ENCODE measurements around the gene OR14J1. TPM values are rescaled to one million over a fixed set of nuclear protein-coding genes. Genes with fewer than 3 reads are reported as not detected.
"Not testable (repeated sequence)": the region's sequence is repeated elsewhere in the genome, so short reads cannot be mapped to it uniquely, and the experiment has no call there.

Gene OR14J1, protein sequence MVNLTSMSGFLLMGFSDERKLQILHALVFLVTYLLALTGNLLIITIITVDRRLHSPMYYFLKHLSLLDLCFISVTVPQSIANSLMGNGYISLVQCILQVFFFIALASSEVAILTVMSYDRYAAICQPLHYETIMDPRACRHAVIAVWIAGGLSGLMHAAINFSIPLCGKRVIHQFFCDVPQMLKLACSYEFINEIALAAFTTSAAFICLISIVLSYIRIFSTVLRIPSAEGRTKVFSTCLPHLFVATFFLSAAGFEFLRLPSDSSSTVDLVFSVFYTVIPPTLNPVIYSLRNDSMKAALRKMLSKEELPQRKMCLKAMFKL
- total RNA-seq, result not detected

DNA sequence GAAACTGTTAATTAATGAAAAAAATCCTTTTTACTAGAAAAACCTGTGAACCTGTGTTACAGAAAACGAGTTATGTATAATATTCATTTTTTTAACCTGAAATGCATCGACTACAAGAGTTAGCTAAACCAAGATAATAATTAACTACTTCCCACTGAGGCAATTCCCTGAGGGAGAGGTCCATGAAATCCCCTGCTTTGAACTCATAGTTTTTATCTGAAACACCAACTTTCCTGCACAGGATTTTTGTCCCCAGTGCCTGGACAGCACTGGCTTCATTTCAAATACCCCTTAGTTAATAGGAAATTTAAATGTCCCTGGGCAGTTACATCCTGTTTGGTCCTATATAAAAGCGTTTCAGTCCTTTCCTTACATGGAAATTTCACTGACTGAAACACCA lies at the start of gene OR14J1:
Gene OR14J1, plus strand, starts transcription at position 386 of the 400 bp plus-strand sequence. CDS start 4,989 bp downstream, outside the sequence.
- no peaks in the 10 kb centered on the region for H3K9me3 Mint-ChIP-seq
- intact Hi-C loops (cut with micrococcal nuclease), result no loop called here
- CTCF ChIA-PET, result no interaction called here
- no peak within 1 kb of the TSS for H3K4me3 Mint-ChIP-seq
- no peak for DNase-seq
- no peak within 1 kb of the TSS for H3K27ac Mint-ChIP-seq
- H3K27me3 Mint-ChIP-seq (ENCODE audit: low read depth), result peaks cover 26% of the 10 kb centered on the region
- H3K4me1 Mint-ChIP-seq (ENCODE audit: low read depth), result no peaks in the 10 kb centered on the region
- no peaks in the 10 kb centered on the region for H3K36me3 Mint-ChIP-seq (ENCODE audit: low read depth)

DNA sequence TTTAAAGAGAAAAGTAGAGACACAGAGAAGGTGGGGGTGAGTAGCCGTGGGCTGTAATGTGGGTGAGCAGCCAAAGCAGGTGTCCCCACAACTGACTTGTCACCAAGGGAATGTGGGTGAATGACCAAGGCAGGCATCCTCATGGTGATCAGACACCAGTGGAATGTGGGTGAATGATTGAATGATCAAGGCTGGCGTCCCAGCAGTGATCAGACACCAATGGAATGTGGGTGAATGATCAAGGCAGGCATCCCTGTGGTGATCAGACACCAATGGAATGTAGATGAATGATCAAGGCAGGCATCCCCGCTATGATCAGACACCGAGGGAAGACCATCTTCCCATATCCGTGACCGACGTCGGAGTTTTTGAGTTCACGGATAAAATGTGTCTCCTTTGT lies 49.8 kb upstream of the OR14J1 start:
- Mint-ChIP-seq H3K4me1 (ENCODE audit: low read depth) (peaks cover 5% of the 10 kb centered on the region), H3K27ac (no peak overlapping the region), H3K36me3 (ENCODE audit: low read depth) (no peaks in the 10 kb centered on the region), H3K4me3 (no peak overlapping the region), H3K9me3 (peaks cover 17% of the 10 kb centered on the region), H3K27me3 (ENCODE audit: low read depth) (peaks cover 32% of the 10 kb centered on the region)
- CTCF ChIA-PET, result no interaction called here
- no peak for DNase-seq
- intact Hi-C loops (cut with micrococcal nuclease), result no loop called here

DNA sequence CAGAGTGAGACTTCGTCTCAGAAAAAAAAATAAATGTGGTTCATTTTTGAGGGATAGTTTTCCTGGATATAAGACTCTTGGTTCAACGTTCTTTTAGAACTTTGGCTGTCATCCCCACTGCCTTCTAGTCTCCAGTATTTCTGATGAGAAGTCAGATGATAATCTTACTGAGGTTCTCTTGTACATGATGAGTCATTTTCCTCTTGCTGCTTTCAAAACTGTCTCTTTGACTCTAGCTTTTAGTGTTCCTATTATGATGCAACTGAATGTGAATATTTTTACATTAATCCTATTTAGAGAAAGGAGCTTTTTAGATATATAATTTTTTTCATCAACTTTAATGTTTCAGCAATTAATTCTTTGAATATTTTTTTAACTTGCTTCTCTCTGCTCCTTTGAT lies 46.0 kb upstream of the OR14J1 start:
- Mint-ChIP-seq H3K27ac (no peak overlapping the region), H3K4me3 (no peak overlapping the region)
- intact Hi-C loops (cut with micrococcal nuclease), result no loop called here

DNA sequence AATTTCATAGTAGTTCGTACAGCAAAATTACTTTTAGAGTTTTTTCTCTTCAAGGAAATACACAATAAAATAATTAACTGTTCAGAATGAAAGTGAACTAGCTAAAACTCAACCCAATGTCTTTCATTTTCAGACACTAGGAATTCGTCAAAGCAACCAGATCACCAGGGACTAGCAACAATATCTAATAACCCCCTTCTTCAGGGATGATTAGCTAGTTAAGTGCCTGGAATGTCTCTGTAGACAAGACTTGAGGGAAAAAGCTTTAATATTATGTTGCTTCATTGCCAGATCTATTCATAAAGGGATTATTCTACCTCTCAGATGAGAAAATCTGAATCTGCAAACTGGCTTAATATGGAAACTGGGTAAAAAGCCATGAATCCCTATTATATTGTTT lies 41.8 kb upstream of the OR14J1 start:
- CTCF ChIA-PET, result interaction anchor here (0.6 kb wide), 1 partner anchor 444 kb away, joined by 3 read pairs; no protein-coding TSS in a partner anchor
- peaks cover 11% of the 10 kb centered on the region for H3K9me3 Mint-ChIP-seq
- H3K4me1 Mint-ChIP-seq (ENCODE audit: low read depth), result peaks cover 5% of the 10 kb centered on the region
- no peak overlapping the region for H3K4me3 Mint-ChIP-seq
- intact Hi-C loops (cut with micrococcal nuclease), result no loop called here
- peaks cover 16% of the 10 kb centered on the region for H3K27me3 Mint-ChIP-seq (ENCODE audit: low read depth)
- H3K36me3 Mint-ChIP-seq (ENCODE audit: low read depth), result no peaks in the 10 kb centered on the region
- DNase-seq, result no peak
- no peak overlapping the region for H3K27ac Mint-ChIP-seq

More for the DNA sequence above, 46.0 kb upstream of the OR14J1 start:
- Mint-ChIP-seq H3K9me3 (peaks cover 17% of the 10 kb centered on the region), H3K27me3 (ENCODE audit: low read depth) (peaks cover 18% of the 10 kb centered on the region), H3K36me3 (ENCODE audit: low read depth) (no peaks in the 10 kb centered on the region), H3K4me1 (ENCODE audit: low read depth) (peaks cover 5% of the 10 kb centered on the region)
- CTCF ChIA-PET, result no interaction called here
- no peak for DNase-seq

DNA sequence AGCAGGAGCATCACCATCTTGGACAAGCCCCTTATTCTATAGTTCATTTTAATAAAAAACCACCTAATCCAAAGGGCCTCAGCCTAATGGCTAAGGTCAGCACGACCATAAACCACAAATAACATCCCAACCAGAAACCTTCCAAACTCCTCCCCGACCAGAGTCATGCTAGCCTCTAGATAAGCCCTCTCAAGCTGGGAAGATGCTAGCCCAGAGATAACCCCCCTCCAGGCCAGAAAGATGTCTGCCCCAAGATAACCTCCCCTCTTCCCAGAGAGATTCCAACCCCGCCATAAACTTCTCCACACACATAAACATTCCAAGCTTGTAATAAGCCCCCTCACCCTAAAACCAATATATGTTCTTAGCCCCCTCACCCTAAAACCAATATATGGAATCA lies 38.5 kb upstream of the OR14J1 start:
- H3K4me3 Mint-ChIP-seq, result no peak overlapping the region
- no peaks in the 10 kb centered on the region for H3K4me1 Mint-ChIP-seq (ENCODE audit: low read depth)
- H3K9me3 Mint-ChIP-seq, result peaks cover 2% of the 10 kb centered on the region
- H3K27ac Mint-ChIP-seq, result no peak overlapping the region
- H3K27me3 Mint-ChIP-seq (ENCODE audit: low read depth), result peaks cover 23% of the 10 kb centered on the region
- intact Hi-C loops (cut with micrococcal nuclease), result no loop called here
- H3K36me3 Mint-ChIP-seq (ENCODE audit: low read depth), result no peaks in the 10 kb centered on the region
- DNase-seq, result no peak
- CTCF ChIA-PET, result no interaction called here

DNA sequence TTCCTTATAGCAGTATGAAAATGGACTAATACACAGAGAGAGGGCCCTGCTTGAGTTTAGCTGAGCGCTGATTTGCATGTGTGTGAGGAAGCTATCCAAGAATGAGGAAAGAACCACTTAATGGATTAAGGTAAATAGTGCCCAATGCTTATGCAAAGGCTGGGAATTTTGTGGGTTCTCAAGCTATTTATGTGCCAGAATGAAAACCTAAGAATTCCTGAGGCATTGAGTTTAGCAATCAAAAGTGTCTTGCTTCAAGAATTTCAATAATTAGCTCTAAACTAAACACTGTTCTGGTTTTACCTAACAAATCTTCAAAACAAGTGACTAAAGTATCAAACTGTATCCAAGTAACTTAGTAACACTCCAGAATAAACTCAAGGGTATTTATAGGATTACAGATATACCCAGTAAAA lies 7.0 kb upstream of the OR14J1 start:
- intact Hi-C loops (cut with micrococcal nuclease), result no loop called here
- no peak for DNase-seq
- no peak overlapping the region for H3K4me3 Mint-ChIP-seq
- no peaks in the 10 kb centered on the region for H3K36me3 Mint-ChIP-seq (ENCODE audit: low read depth)
- no peak overlapping the region for H3K27ac Mint-ChIP-seq
- no peaks in the 10 kb centered on the region for H3K9me3 Mint-ChIP-seq
- no peaks in the 10 kb centered on the region for H3K4me1 Mint-ChIP-seq (ENCODE audit: low read depth)
- peaks cover 22% of the 10 kb centered on the region for H3K27me3 Mint-ChIP-seq (ENCODE audit: low read depth)
- CTCF ChIA-PET, result no interaction called here

DNA sequence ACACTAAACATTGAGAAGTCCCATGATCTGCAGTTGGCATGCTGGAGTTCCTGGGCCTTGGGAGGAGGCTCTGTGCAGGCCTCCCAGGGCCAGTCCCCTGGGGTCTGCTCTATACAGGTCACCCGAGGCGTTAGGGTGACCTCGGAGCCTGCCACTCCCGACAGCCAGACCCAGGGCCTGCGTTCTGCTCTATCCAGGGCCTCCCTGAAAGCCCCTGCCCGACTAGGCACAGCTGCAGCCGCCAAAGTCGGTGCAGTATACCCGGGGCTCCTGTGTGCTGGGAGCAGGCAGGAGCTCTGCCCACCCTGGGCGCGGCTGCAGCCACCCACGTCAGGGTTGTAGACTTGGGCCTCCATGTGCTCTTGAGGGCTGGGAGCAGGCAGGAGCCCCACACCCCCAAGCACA lies 6.3 kb upstream of the OR14J1 start:
- no peak overlapping the region for H3K27ac Mint-ChIP-seq
- H3K9me3 Mint-ChIP-seq, result no peaks in the 10 kb centered on the region
- H3K27me3 Mint-ChIP-seq (ENCODE audit: low read depth), result peaks cover 22% of the 10 kb centered on the region
- H3K4me1 Mint-ChIP-seq (ENCODE audit: low read depth), result no peaks in the 10 kb centered on the region
- H3K36me3 Mint-ChIP-seq (ENCODE audit: low read depth), result no peaks in the 10 kb centered on the region
- no peak overlapping the region for H3K4me3 Mint-ChIP-seq
- intact Hi-C loops (cut with micrococcal nuclease), result no loop called here
- no peak for DNase-seq
- CTCF ChIA-PET, result no interaction called here

DNA sequence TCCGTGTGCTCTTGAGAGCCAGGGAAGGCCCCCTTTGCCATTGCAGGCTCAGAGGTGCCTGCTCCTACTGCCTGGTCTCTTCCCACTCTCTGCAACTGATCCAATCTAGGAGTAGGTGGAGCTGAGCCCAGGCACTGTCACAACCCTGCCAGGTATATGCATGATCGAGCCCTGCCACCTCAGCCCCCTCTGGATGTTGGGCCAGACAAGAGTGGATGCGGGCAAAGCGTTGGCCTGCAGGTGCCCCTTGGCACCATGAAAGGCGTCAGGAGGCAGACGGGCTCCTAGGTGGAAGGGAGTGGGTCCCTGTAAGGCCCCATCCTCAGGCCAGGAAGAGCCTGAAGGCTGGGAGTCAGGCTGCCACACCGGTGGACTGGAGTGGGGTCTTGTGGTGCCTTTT lies 5.9 kb upstream of the OR14J1 start:
- peaks cover 20% of the 10 kb centered on the region for H3K27me3 Mint-ChIP-seq (ENCODE audit: low read depth)
- no peak for DNase-seq
- intact Hi-C loops (cut with micrococcal nuclease), result no loop called here
- no peaks in the 10 kb centered on the region for H3K9me3 Mint-ChIP-seq
- CTCF ChIA-PET, result no interaction called here
- H3K36me3 Mint-ChIP-seq (ENCODE audit: low read depth), result no peaks in the 10 kb centered on the region
- H3K4me1 Mint-ChIP-seq (ENCODE audit: low read depth), result no peaks in the 10 kb centered on the region
- H3K27ac Mint-ChIP-seq, result no peak overlapping the region
- H3K4me3 Mint-ChIP-seq, result no peak overlapping the region

DNA sequence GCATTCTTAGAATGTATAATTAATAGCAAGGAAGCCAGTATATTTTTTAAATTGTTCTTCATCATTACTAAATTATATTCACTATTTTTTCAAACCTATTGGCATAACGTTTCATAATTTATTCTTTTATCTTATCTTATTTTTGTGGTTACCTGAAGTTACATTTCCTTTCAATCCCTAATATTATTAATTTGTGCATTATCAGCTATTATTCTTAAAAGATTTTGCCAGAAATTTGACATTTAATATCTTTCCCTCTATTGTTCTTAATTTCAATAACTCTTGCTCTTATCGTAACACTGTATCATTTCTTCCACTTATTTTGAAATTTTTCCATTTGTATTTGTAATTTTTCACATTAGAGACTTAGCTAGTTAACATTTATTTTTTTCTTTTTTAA lies 18.4 kb downstream of the OR14J1 start:
- CTCF ChIA-PET, result interaction anchor here (0.8 kb wide), 1 partner anchor 10 kb away, joined by 4 read pairs; no protein-coding TSS in a partner anchor
- H3K4me1 Mint-ChIP-seq (ENCODE audit: low read depth), result no peaks in the 10 kb centered on the region
- no peak overlapping the region for H3K27ac Mint-ChIP-seq
- H3K9me3 Mint-ChIP-seq, result no peaks in the 10 kb centered on the region
- no peaks in the 10 kb centered on the region for H3K36me3 Mint-ChIP-seq (ENCODE audit: low read depth)
- peaks cover 20% of the 10 kb centered on the region for H3K27me3 Mint-ChIP-seq (ENCODE audit: low read depth)
- H3K4me3 Mint-ChIP-seq, result no peak overlapping the region
- intact Hi-C loops (cut with micrococcal nuclease), result no loop called here
- DNase-seq, result no peak

DNA sequence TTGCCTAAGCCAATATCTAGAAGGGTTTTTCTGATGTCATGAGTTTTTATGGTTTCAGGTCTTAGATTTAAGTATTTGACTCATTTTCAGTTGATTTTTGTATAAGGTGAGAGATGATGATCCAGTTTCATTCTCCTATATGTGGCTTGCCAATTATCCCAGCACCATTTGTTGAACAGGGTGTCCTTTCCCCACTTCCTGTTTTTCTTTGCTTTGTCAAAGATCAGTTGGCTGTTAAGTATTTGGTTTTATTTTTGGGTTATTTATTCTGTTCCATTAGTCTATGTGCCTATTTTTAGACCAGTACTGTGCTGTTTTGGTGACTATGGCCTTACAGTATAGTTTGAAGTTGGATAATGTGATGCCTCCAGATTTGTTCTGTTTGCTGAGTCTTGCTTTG lies 21.8 kb downstream of the OR14J1 start:
- DNase-seq; H3K27ac Mint-ChIP-seq; intact Hi-C loops (cut with micrococcal nuclease); H3K4me3 Mint-ChIP-seq; CTCF ChIA-PET; H3K4me1 Mint-ChIP-seq (ENCODE audit: low read depth); H3K9me3 Mint-ChIP-seq; H3K36me3 Mint-ChIP-seq (ENCODE audit: low read depth): not testable (repeated sequence)
- H3K27me3 Mint-ChIP-seq (ENCODE audit: low read depth), result peaks cover 25% of the 10 kb centered on the region

DNA sequence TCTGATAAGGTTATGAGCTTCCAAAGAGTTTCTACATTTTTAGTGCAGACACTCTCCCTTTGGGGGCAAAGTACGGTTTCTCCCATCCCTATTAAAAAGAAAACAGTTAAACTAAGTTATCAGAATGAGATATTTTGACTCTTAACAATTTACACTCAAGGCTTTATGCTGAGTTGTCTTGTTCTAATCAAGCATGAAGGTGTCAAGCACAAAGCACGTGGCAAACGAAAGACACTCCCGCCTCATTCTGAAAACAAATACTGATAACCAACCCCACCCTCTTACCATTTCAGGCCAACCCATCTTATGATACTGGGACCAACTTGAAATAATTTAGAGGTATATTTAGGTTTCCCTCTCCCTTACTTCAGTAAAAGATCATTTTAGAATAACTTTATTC lies 24.3 kb downstream of the OR14J1 start:
- H3K9me3 Mint-ChIP-seq, result no peaks in the 10 kb centered on the region
- H3K4me3 Mint-ChIP-seq, result no peak overlapping the region
- no peaks in the 10 kb centered on the region for H3K36me3 Mint-ChIP-seq (ENCODE audit: low read depth)
- no peak for DNase-seq
- no peak overlapping the region for H3K27ac Mint-ChIP-seq
- no peaks in the 10 kb centered on the region for H3K4me1 Mint-ChIP-seq (ENCODE audit: low read depth)
- CTCF ChIA-PET, result no interaction called here
- intact Hi-C loops (cut with micrococcal nuclease), result no loop called here
- H3K27me3 Mint-ChIP-seq (ENCODE audit: low read depth), result peaks cover 30% of the 10 kb centered on the region

DNA sequence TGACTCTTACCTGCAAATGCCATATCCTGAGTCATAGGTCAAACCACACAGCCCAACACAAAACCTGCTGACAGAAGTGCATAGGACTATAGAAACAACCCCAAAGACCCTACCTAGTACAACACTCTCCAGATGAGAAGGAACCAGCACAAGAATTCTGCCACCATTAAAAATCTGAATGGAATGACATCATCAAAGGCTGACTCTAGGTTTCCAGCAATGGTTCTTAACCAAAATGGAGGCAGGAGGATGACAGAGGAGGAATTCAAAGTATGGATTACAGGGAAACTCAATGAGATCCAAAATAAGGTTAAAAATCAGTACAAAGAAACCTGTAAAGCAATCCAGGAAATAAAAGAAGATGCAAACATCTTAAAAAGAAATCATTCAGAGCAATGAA lies 31.2 kb downstream of the OR14J1 start:
- CTCF ChIA-PET, result no interaction called here
- no peak overlapping the region for H3K4me3 Mint-ChIP-seq
- no peaks in the 10 kb centered on the region for H3K4me1 Mint-ChIP-seq (ENCODE audit: low read depth)
- H3K27ac Mint-ChIP-seq, result no peak overlapping the region
- intact Hi-C loops (cut with micrococcal nuclease), result no loop called here
- H3K27me3 Mint-ChIP-seq (ENCODE audit: low read depth), result peaks cover 47% of the 10 kb centered on the region
- no peaks in the 10 kb centered on the region for H3K9me3 Mint-ChIP-seq
- DNase-seq, result no peak
- H3K36me3 Mint-ChIP-seq (ENCODE audit: low read depth), result no peaks in the 10 kb centered on the region

DNA sequence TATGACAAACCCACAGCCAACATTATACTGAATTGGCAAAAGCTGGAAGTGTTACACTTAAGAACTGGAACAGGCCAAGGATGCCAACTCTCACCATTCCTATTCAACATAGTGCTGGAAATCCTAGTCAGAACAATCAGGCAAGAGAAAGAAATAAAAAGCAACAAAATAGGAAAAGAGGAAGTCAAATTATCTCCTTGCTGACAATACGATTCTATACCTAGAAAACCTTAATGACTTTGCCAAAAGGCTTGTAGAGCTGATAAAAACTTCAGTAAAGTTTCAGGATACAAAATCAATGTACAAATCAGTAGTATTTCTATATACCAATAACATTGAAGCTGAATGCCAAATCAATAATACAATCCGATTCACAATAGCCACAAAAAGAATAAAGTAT lies 34.8 kb downstream of the OR14J1 start:
- Mint-ChIP-seq H3K27ac (no peak overlapping the region), H3K36me3 (ENCODE audit: low read depth) (no peaks in the 10 kb centered on the region), H3K27me3 (ENCODE audit: low read depth) (peaks cover 45% of the 10 kb centered on the region), H3K9me3 (no peaks in the 10 kb centered on the region), H3K4me3 (no peak overlapping the region), H3K4me1 (ENCODE audit: low read depth) (no peaks in the 10 kb centered on the region)
- CTCF ChIA-PET, result no interaction called here
- no peak for DNase-seq
- intact Hi-C loops (cut with micrococcal nuclease), result no loop called here

Data from activated naive CD4-positive, alpha-beta T cell treated with anti-CD3 and anti-CD28 coated beads for 36 hours (primary cell).